Trophoblast cell (in vitro differentiated cells and primary cell): ENCODE data around the gene TSPAN11.

ENCODE experiments used
- DNase-seq, 2 donors: peaks; one replicate each; pipeline ENCODE4 v3.0.0-alpha.2; 2016
- H2AFZ ChIP-seq: 2 replicates; pipeline ENCODE4 v1.6.1; 2013; ENCODE audit warnings: low read length, moderate library complexity, mild to moderate bottlenecking; ENCODE audit not compliant: insufficient read depth, poor library complexity
- H2AK5ac ChIP-seq: 2 replicates; pipeline ENCODE4 v1.6.1; 2013; ENCODE audit warnings: mild to moderate bottlenecking, low read length
- H2BK120ac ChIP-seq: 2 replicates; pipeline ENCODE4 v1.6.1; 2013; ENCODE audit warnings: low read length, mild to moderate bottlenecking, moderate library complexity; ENCODE audit not compliant: insufficient read depth, poor library complexity
- H2BK12ac ChIP-seq: 2 replicates; pipeline ENCODE4 v1.6.1; 2013; ENCODE audit warnings: mild to moderate bottlenecking, low read length, moderate library complexity
- H2BK5ac ChIP-seq: 2 replicates; pipeline ENCODE4 v1.6.1; 2013; ENCODE audit warnings: low read length, low read depth, moderate library complexity, mild to moderate bottlenecking; ENCODE audit not compliant: poor library complexity
- H3K14ac ChIP-seq: 2 replicates; pipeline ENCODE4 v1.6.1; 2013; ENCODE audit warnings: mild to moderate bottlenecking, low read length
- H3K18ac ChIP-seq: 2 replicates; pipeline ENCODE4 v1.6.1; 2013; ENCODE audit warnings: mild to moderate bottlenecking, low read length
- H3K23ac ChIP-seq: 2 replicates; pipeline ENCODE4 v1.6.1; 2013; ENCODE audit warnings: low read length
- H3K27ac ChIP-seq: 2 replicates; pipeline ENCODE4 v1.5.1; 2013; ENCODE audit warnings: low read depth, mild to moderate bottlenecking, inconsistent platforms, low read length, moderate library complexity
- H3K27me3 ChIP-seq: 2 replicates; pipeline ENCODE4 v1.6.1; 2013; ENCODE audit warnings: inconsistent platforms, mild to moderate bottlenecking, low read length, moderate library complexity; ENCODE audit not compliant: insufficient read depth
- H3K36me3 ChIP-seq, 2 experiments: 1 replicate in 1 of 2; 2 replicates in 1 of 2; pipeline ENCODE4 v1.6.1; 2013; ENCODE audit warnings: low read length in 2 of 2, mild to moderate bottlenecking in 2 of 2, moderate library complexity in 1 of 2; ENCODE audit not compliant: insufficient read depth in 2 of 2, control insufficient read depth in 1 of 2
- H3K4ac ChIP-seq: 2 replicates; pipeline ENCODE4 v1.6.1; 2013; ENCODE audit warnings: low read depth, mild to moderate bottlenecking, low read length, moderate library complexity
- H3K4me1 ChIP-seq, 2 experiments: 1 replicate in 1 of 2; 2 replicates in 1 of 2; pipeline ENCODE4 v1.6.1; 2013; ENCODE audit warnings: low read length in 2 of 2, mild to moderate bottlenecking in 2 of 2, moderate library complexity in 1 of 2; ENCODE audit not compliant: insufficient read depth in 2 of 2, control insufficient read depth in 1 of 2
- H3K4me2 ChIP-seq: 2 replicates; pipeline ENCODE4 v1.6.1; 2013; ENCODE audit warnings: inconsistent platforms, mild to moderate bottlenecking, low read length, moderate library complexity
- H3K4me3 ChIP-seq: 2 replicates; pipeline ENCODE4 v1.5.1; 2013; ENCODE audit warnings: mild to moderate bottlenecking, low read depth, low read length, inconsistent platforms
- H3K79me1 ChIP-seq: one replicate; pipeline ENCODE4 v1.6.1; 2013; ENCODE audit warnings: low read length
- H3K79me2 ChIP-seq: 2 replicates; pipeline ENCODE4 v1.6.1; 2013; ENCODE audit warnings: low read length, mild to moderate bottlenecking; ENCODE audit not compliant: control insufficient read depth, insufficient read depth, poor library complexity
- H3K9ac ChIP-seq: 2 replicates; pipeline ENCODE4 v1.6.1; 2013; ENCODE audit warnings: mild to moderate bottlenecking, low read length
- H3K9me3 ChIP-seq: 2 replicates; pipeline ENCODE4 v1.6.1; 2013; ENCODE audit warnings: low read depth, mild to moderate bottlenecking, control low read depth, inconsistent platforms, low read length; ENCODE audit not compliant: insufficient read depth
- H4K12ac ChIP-seq: 2 replicates; pipeline ENCODE4 v1.6.1; 2013; ENCODE audit warnings: low read depth, mild to moderate bottlenecking, low read length, moderate library complexity
- H4K8ac ChIP-seq: 2 replicates; pipeline ENCODE4 v1.6.1; 2013; ENCODE audit warnings: low read depth, mild to moderate bottlenecking, low read length, moderate library complexity
- H4K91ac ChIP-seq: one replicate; pipeline ENCODE4 v1.6.1; 2013; ENCODE audit warnings: low read depth, mild to moderate bottlenecking, low read length, moderate library complexity
- WGBS: extraction: QIAGEN DNeasy Blood & Tissue Kit; methylation state at CpG from one replicate; pipeline ENCODE4 v1.1.7; 2013; ENCODE audit warnings: missing lambda C conversion rate; ENCODE audit not compliant: insufficient read length, insufficient coverage; ENCODE audit errors: extremely low coverage; 5-methylcytosine and 5-hydroxymethylcytosine counted together

Gene TSPAN11

GRCh38 chr12:30955214-30955613, 28.7 kb downstream of the TSPAN11 start:
- no peaks in the 10 kb centered on the region for H3K4me1 ChIP-seq
- H4K8ac ChIP-seq = no peak overlapping the region
- no peak overlapping the region for H4K91ac ChIP-seq
- no peak overlapping the region for H2AK5ac ChIP-seq
- no peaks in the 10 kb centered on the region for H3K27me3 ChIP-seq
- WGBS = no CpG with 5 or more reads among the region's 1 CpG
- H3K18ac ChIP-seq = no peak overlapping the region
- H2AFZ ChIP-seq = no peak overlapping the region
- H2BK5ac ChIP-seq = no peak overlapping the region
- H2BK120ac ChIP-seq = no peak overlapping the region
- H3K9ac ChIP-seq = no peak overlapping the region
- H3K36me3 ChIP-seq = no peaks in the 10 kb centered on the region
- no peak overlapping the region for H3K4ac ChIP-seq
- H3K27ac ChIP-seq = no peak overlapping the region
- H3K4me3 ChIP-seq = no peak overlapping the region
- DNase-seq = no peak
- no peak overlapping the region for H2BK12ac ChIP-seq
- H3K23ac ChIP-seq = no peak overlapping the region
- no peak overlapping the region for H4K12ac ChIP-seq
- H3K9me3 ChIP-seq = no peaks in the 10 kb centered on the region
- no peak overlapping the region for H3K14ac ChIP-seq
- no peaks in the 10 kb centered on the region for H3K79me2 ChIP-seq
- H3K79me1 ChIP-seq = no peaks in the 10 kb centered on the region
- H3K4me2 ChIP-seq = no peak overlapping the region

GRCh38 chr12:30959110-30959710, 32.7 kb downstream of the TSPAN11 start:
- Histone ChIP-seq H3K14ac (no peak overlapping the region), H3K36me3 (no peaks in the 10 kb centered on the region), H3K4me1 (no peaks in the 10 kb centered on the region), H3K79me2 (no peaks in the 10 kb centered on the region), H3K4me2 (no peak overlapping the region), H3K9me3 (no peaks in the 10 kb centered on the region), H3K4ac (no peak overlapping the region), H3K9ac (no peak overlapping the region), H3K4me3 (no peak overlapping the region), H2BK5ac (no peak overlapping the region), H2AK5ac (no peak overlapping the region), H2BK12ac (no peak overlapping the region), H3K23ac (no peak overlapping the region), H3K27me3 (no peaks in the 10 kb centered on the region), H2BK120ac (no peak overlapping the region), H4K12ac (no peak overlapping the region), H3K18ac (no peak overlapping the region), H3K27ac (no peak overlapping the region), H3K79me1 (no peaks in the 10 kb centered on the region), H4K91ac (no peak overlapping the region), H2AFZ (no peak overlapping the region), H4K8ac (no peak overlapping the region)
- no peak for DNase-seq
- no CpG with 5 or more reads among the region's 16 CpGs for WGBS

- Histone ChIP-seq H3K18ac (no peak overlapping the region), H3K14ac (no peak overlapping the region), H3K36me3 (no peaks in the 10 kb centered on the region), H3K27ac (no peak overlapping the region), H3K79me1 (no peaks in the 10 kb centered on the region), H4K12ac (no peak overlapping the region), H3K9ac (no peak overlapping the region), H4K8ac (no peak overlapping the region), H3K4me2 (no peak overlapping the region), H3K4ac (no peak overlapping the region), H3K79me2 (no peaks in the 10 kb centered on the region), H3K4me3 (no peak overlapping the region), H3K9me3 (no peaks in the 10 kb centered on the region), H2BK5ac (no peak overlapping the region), H2BK120ac (no peak overlapping the region), H4K91ac (no peak overlapping the region), H3K27me3 (no peaks in the 10 kb centered on the region), H3K23ac (no peak overlapping the region), H3K4me1 (no peaks in the 10 kb centered on the region), H2AK5ac (no peak overlapping the region), H2AFZ (no peak overlapping the region), H2BK12ac (no peak overlapping the region)
- WGBS = no CpG with 5 or more reads among the region's 10 CpGs
- DNase-seq = no peak
Measured at GRCh38 chr12:30959778-30960177, 33.2 kb downstream of the TSPAN11 start.

GRCh38 chr12:30961030-30961429, 34.5 kb downstream of the TSPAN11 start:
- Histone ChIP-seq H3K79me2 (no peaks in the 10 kb centered on the region), H2AK5ac (no peak overlapping the region), H2BK12ac (no peak overlapping the region), H4K8ac (no peak overlapping the region), H3K9ac (no peak overlapping the region), H3K4me2 (no peak overlapping the region), H3K27ac (no peak overlapping the region), H3K27me3 (no peaks in the 10 kb centered on the region), H3K14ac (no peak overlapping the region), H3K36me3 (no peaks in the 10 kb centered on the region), H3K23ac (no peak overlapping the region), H3K4me1 (no peaks in the 10 kb centered on the region), H3K9me3 (no peaks in the 10 kb centered on the region), H3K18ac (no peak overlapping the region), H2BK120ac (no peak overlapping the region), H3K4ac (no peak overlapping the region), H4K12ac (no peak overlapping the region), H2AFZ (no peak overlapping the region), H3K79me1 (no peaks in the 10 kb centered on the region), H4K91ac (no peak overlapping the region), H3K4me3 (no peak overlapping the region), H2BK5ac (no peak overlapping the region)
- DNase-seq = no peak
- no CpG with 5 or more reads among the region's 3 CpGs for WGBS
